Epidermal melanocyte (primary cell): ENCODE data around the gene HK2.

ENCODE experiments used
- DNase-seq: peaks from one replicate; pipeline ENCODE4 v3.0.0; 2011; ENCODE audit warnings: low spot score; ENCODE audit not compliant: insufficient read length

HK2 gene

GRCh38 chr2:74857215-74857614, 23.3 kb downstream of the HK2 start:
- no peak for DNase-seq

- DNase-seq, result no peak
Measured at GRCh38 chr2:74857725-74858124, 23.8 kb downstream of the HK2 start.

- DNase-seq, result no peak
Measured at GRCh38 chr2:74858281-74858680, 24.4 kb downstream of the HK2 start.

GRCh38 chr2:74860079-74860478, 26.2 kb downstream of the HK2 start:
- DNase-seq, result no peak

- no peak for DNase-seq
Measured at GRCh38 chr2:74860521-74860920, 26.6 kb downstream of the HK2 start.

- no peak for DNase-seq
Measured at GRCh38 chr2:74861531-74861930, 27.6 kb downstream of the HK2 start.

- DNase-seq, result no peak
Measured at GRCh38 chr2:74862020-74862964, 28.4 kb downstream of the HK2 start.

GRCh38 chr2:74863802-74864248, 29.9 kb downstream of the HK2 start:
- no peak for DNase-seq

GRCh38 chr2:74864728-74865722, 31.1 kb downstream of the HK2 start:
- no peak for DNase-seq

- no peak for DNase-seq
Measured at GRCh38 chr2:74865770-74866674, 32.1 kb downstream of the HK2 start.

GRCh38 chr2:74867841-74868658, 34.1 kb downstream of the HK2 start:
- no peak for DNase-seq

GRCh38 chr2:74869517-74869916, 35.6 kb downstream of the HK2 start:
- no peak for DNase-seq

- no peak for DNase-seq
Measured at GRCh38 chr2:74870951-74871350, 37.0 kb downstream of the HK2 start.

GRCh38 chr2:74871414-74871813, 37.5 kb downstream of the HK2 start:
- peak; percentile 72 for DNase-seq

- DNase-seq, result no peak
Measured at GRCh38 chr2:74872389-74872836, 38.5 kb downstream of the HK2 start.

- no peak for DNase-seq
Measured at GRCh38 chr2:74873012-74873665, 39.2 kb downstream of the HK2 start.

GRCh38 chr2:74873678-74874640, 40.0 kb downstream of the HK2 start:
- DNase-seq, result no peak
